ENCODE results near the gene C2orf42. TPM values are rescaled to one million over a fixed set of nuclear protein-coding genes. Genes with fewer than 3 reads are reported as not detected.

The C2orf42 gene
- total RNA-seq, 1 donor from 2014 or later: 11.0 TPM

DNA sequence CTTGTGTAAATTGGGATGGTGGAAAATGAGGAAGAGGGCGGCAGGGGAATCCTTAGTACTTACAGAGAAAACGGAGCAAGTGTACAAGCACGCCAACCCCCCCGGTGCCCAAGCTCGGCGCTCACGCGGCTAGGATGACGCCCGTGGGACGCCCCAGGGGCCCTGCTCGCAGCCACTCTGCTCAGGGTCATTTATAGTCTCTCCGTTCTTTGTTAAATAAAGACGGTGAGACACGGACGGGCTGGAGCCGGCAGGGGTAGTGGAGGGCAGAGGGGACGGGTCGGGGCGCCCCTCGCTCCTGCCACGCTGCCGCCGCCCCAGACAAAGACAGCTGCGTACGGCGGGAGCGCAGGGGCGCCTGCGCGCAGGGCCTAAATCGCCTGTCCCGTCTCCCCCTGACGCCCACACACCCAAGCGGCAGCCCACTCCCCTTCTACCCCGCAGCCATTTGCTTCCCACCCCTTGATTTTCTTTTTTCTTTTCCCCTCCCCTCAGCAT, 65.8 kb downstream of the C2orf42 start:
- TF ChIP-seq, protein P1, sequence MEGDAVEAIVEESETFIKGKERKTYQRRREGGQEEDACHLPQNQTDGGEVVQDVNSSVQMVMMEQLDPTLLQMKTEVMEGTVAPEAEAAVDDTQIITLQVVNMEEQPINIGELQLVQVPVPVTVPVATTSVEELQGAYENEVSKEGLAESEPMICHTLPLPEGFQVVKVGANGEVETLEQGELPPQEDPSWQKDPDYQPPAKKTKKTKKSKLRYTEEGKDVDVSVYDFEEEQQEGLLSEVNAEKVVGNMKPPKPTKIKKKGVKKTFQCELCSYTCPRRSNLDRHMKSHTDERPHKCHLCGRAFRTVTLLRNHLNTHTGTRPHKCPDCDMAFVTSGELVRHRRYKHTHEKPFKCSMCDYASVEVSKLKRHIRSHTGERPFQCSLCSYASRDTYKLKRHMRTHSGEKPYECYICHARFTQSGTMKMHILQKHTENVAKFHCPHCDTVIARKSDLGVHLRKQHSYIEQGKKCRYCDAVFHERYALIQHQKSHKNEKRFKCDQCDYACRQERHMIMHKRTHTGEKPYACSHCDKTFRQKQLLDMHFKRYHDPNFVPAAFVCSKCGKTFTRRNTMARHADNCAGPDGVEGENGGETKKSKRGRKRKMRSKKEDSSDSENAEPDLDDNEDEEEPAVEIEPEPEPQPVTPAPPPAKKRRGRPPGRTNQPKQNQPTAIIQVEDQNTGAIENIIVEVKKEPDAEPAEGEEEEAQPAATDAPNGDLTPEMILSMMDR (IDR thresholded peaks at IDR 0.05; ENCODE audit: partially characterized antibody, unreplicated experiment): no peak
- DNase-seq: peak; percentile 74
- Mint-ChIP-seq H3K36me3 (ENCODE audit: unreplicated experiment) (no peaks in the 10 kb centered on the region), H3K4me3 (ENCODE audit: unreplicated experiment) (peak overlapping the region; percentile 100), H3K27me3 (ENCODE audit: unreplicated experiment) (peaks cover 23% of the 10 kb centered on the region), H3K27ac (ENCODE audit: unreplicated experiment) (peak overlapping the region; percentile 100), H3K4me1 (ENCODE audit: low read depth, unreplicated experiment) (peaks cover 25% of the 10 kb centered on the region), H3K9me3 (ENCODE audit: unreplicated experiment) (peaks cover 19% of the 10 kb centered on the region)

DNA sequence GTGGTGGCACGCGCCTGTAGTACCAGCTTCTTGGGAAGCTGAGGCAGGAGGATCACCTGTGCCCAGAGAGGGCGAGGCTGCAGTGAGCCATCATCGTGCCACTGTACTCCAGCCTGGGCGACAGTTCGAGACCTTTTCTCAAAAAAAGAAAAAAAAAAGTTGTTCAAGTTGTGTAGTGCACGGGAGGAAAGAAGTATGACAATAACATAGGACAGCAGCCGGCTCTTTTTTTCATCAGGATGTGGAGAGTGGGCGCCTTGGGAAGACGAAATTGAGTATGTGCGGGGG, 67.0 kb downstream of the C2orf42 start:
- peak overlapping the region; percentile 100 for H3K4me3 Mint-ChIP-seq (ENCODE audit: unreplicated experiment)
- TF ChIP-seq, protein P1 (IDR thresholded peaks at IDR 0.05; ENCODE audit: partially characterized antibody, unreplicated experiment): no peak
- peaks cover 27% of the 10 kb centered on the region for H3K27me3 Mint-ChIP-seq (ENCODE audit: unreplicated experiment)
- peaks cover 20% of the 10 kb centered on the region for H3K9me3 Mint-ChIP-seq (ENCODE audit: unreplicated experiment)
- no peak for DNase-seq
- peaks cover 33% of the 10 kb centered on the region for H3K4me1 Mint-ChIP-seq (ENCODE audit: low read depth, unreplicated experiment)
- H3K27ac Mint-ChIP-seq (ENCODE audit: unreplicated experiment): peak overlapping the region; percentile 100
- H3K36me3 Mint-ChIP-seq (ENCODE audit: unreplicated experiment): no peaks in the 10 kb centered on the region

DNA sequence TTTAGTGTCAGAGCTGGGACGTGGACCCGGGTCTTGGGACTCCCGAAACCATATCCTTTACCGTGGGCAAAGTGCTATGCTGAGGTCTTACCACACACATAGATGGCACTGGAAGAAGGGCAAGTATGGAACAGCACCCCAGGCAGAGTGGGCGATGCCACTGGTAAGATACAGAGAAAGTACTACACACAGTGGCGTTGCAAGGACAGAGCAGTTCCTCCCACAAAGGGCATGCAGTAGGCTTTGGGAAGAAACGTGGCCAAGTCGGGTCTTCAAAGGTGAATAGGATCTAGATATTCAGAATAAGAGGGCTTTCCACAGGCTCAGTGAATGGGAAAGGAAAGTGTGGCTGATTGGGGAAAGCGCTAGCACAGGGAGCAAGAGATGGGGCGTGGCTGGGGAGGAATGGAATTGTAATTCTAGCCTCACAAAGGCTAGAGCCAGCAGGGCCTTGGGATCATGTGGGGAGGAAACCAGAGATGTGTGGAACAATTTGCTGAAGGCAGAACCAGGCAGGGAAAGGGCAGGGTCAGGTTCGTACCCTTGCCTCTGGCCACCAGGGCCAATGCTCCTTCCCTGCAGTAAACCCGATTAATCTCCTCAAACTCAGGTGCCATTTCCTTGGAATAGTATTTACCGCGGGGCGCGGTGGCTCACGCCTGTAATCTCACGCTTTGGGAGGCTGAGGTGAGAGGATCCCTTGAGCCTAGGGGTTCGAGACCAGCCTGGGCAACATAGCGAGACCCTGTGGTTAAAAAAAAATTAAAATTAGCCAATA, 67.6 kb downstream of the C2orf42 start:
- no peaks in the 10 kb centered on the region for H3K36me3 Mint-ChIP-seq (ENCODE audit: unreplicated experiment)
- peak overlapping the region; percentile 100 for H3K4me3 Mint-ChIP-seq (ENCODE audit: unreplicated experiment)
- H3K27me3 Mint-ChIP-seq (ENCODE audit: unreplicated experiment): peaks cover 27% of the 10 kb centered on the region
- H3K27ac Mint-ChIP-seq (ENCODE audit: unreplicated experiment): peak overlapping the region; percentile 100
- TF ChIP-seq, protein P1 (IDR thresholded peaks at IDR 0.05; ENCODE audit: partially characterized antibody, unreplicated experiment): no peak
- peaks cover 21% of the 10 kb centered on the region for H3K9me3 Mint-ChIP-seq (ENCODE audit: unreplicated experiment)
- H3K4me1 Mint-ChIP-seq (ENCODE audit: low read depth, unreplicated experiment): peaks cover 34% of the 10 kb centered on the region
- DNase-seq: peak; percentile 43

DNA sequence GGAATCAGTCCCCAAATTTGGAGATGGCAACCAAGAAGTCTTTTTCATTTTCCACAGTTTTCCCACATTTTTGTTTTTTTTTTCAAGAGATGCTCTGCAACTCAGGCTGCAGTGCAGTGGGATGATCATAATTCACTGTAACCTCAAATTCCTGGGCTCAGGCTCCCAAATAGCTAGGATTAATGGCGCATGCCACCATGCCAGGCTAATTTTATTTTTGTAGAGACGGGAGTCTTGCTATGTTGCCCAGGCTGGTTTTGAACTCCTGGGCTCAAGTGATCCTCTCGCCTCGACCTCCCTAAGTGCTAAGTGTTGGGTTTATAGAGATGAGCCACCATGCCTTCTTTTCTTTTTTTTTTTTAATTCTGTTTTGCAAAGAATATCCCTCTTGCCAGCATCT, 68.3 kb downstream of the C2orf42 start:
- Mint-ChIP-seq H3K4me3 (ENCODE audit: unreplicated experiment) (no peak overlapping the region), H3K27ac (ENCODE audit: unreplicated experiment) (peak overlapping the region; percentile 100), H3K27me3 (ENCODE audit: unreplicated experiment) (peaks cover 27% of the 10 kb centered on the region), H3K9me3 (ENCODE audit: unreplicated experiment) (peaks cover 21% of the 10 kb centered on the region), H3K4me1 (ENCODE audit: low read depth, unreplicated experiment) (peaks cover 36% of the 10 kb centered on the region), H3K36me3 (ENCODE audit: unreplicated experiment) (no peaks in the 10 kb centered on the region)
- TF ChIP-seq, protein P1 (IDR thresholded peaks at IDR 0.05; ENCODE audit: partially characterized antibody, unreplicated experiment): no peak
- DNase-seq: no peak

DNA sequence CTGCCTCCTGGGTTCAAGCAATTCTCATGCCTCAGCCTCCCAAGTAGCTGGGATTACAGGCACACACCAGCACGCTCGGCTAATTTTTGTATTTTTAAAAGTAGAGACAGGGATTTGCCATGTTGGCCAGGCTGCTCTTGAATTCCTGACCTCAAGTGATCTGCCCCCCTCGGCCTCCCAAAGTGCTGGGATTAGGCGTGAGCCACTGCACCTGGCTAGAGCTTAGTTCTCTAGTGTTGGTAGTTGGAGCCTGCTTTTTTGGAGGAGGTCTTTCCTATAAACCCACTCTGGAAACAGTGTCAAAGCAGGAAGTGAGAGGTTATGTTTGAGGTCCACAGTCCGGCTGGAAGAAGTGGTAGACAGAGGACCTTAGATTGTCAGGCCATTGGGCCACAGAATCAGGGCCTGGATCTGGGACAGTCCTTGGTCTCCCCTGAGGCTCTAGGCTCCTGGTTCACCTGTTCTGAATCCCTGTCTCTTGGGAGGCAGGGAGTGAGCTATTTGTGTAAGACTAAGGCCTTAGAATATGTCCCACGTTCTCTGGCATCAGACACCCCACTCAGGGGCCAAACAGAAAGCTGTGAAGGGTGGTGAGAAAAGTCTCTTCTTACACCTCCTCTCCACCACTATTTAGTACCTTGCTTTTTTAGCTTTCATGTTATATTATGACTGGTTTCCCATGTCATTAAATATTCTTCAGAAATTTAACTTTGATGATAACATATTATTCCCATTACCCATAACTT, 69.0 kb downstream of the C2orf42 start:
- H3K4me3 Mint-ChIP-seq (ENCODE audit: unreplicated experiment): no peak overlapping the region
- no peak for DNase-seq

More for the DNA sequence above, 69.0 kb downstream of the C2orf42 start:
- peaks cover 38% of the 10 kb centered on the region for H3K4me1 Mint-ChIP-seq (ENCODE audit: low read depth, unreplicated experiment)
- no peak overlapping the region for H3K27ac Mint-ChIP-seq (ENCODE audit: unreplicated experiment)
- H3K9me3 Mint-ChIP-seq (ENCODE audit: unreplicated experiment): peaks cover 21% of the 10 kb centered on the region
- TF ChIP-seq, protein P1 (IDR thresholded peaks at IDR 0.05; ENCODE audit: partially characterized antibody, unreplicated experiment): no peak
- H3K36me3 Mint-ChIP-seq (ENCODE audit: unreplicated experiment): no peaks in the 10 kb centered on the region
- peaks cover 27% of the 10 kb centered on the region for H3K27me3 Mint-ChIP-seq (ENCODE audit: unreplicated experiment)
